T47D (cell line): Measurements from ENCODE around the gene KRT17.
"Not testable (repeated sequence)": the region's sequence is repeated elsewhere in the genome, so short reads cannot be mapped to it uniquely, and the experiment has no call there.

Experiments
- DNase-seq, 2 experiments: peaks; one replicate each; pipeline versions ENCODE4 v3.0.0 to v3.0.0-alpha.2; 2011 to 2012; ENCODE audit warnings: low read depth in 1 of 2, low spot score in 1 of 2
- JUND ChIP-seq: IDR thresholded peaks from 2 replicates; pipeline ENCODE4 v1.6.1; 2012; ENCODE audit warnings: low read depth
- in situ Hi-C: cut with HindIII; loops from 2 replicates; pipeline ENCODE4 v1.10.0; 2016; ENCODE audit warnings: low sequenced_read_pairs, low pct_unique_long_range_greater_than_20kb

Gene KRT17

GRCh38 chr17:41602524-41602923, 21.9 kb downstream of the KRT17 start:
- TF ChIP-seq JUND = no peak
- in situ Hi-C loops = no loop called here
- DNase-seq = no peak

GRCh38 chr17:41600318-41600717, 24.1 kb downstream of the KRT17 start:
- in situ Hi-C loops = no loop called here
- no peak for TF ChIP-seq JUND
- DNase-seq = no peak

DNA sequence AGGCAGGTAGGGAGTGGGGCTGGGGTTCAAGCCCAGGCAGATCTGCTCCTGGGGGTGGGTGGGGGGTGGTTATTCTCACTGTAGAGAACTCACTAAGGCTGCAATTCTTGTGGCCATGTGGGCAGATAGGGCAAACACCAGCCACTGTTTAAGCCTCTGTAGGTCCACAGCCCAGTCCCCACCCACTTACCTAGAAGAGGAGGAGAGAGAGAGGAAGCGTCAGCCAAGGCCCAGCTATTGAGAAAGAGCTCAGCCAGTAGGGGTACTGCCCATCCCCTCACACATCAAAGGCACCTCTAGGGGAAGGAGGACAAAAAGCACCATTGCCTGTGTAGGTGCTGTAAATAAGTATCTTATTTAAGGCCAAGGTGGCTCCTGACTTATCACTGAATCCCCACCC, 24.7 kb downstream of the KRT17 start:
- no peak for TF ChIP-seq JUND
- in situ Hi-C loops = no loop called here

GRCh38 chr17:41595585-41595984, 28.8 kb downstream of the KRT17 start:
- TF ChIP-seq JUND = no peak
- no peak for DNase-seq
- in situ Hi-C loops = no loop called here

More for the DNA sequence above, 24.7 kb downstream of the KRT17 start:
- no peak for DNase-seq

GRCh38 chr17:41594363-41594915, 29.9 kb downstream of the KRT17 start:
- in situ Hi-C loops = no loop called here
- no peak for TF ChIP-seq JUND
- DNase-seq = no peak

- in situ Hi-C loops = no loop called here
- TF ChIP-seq JUND = no peak
- no peak for DNase-seq
Observed at GRCh38 chr17:41593306-41593981, 30.9 kb downstream of the KRT17 start.

DNA sequence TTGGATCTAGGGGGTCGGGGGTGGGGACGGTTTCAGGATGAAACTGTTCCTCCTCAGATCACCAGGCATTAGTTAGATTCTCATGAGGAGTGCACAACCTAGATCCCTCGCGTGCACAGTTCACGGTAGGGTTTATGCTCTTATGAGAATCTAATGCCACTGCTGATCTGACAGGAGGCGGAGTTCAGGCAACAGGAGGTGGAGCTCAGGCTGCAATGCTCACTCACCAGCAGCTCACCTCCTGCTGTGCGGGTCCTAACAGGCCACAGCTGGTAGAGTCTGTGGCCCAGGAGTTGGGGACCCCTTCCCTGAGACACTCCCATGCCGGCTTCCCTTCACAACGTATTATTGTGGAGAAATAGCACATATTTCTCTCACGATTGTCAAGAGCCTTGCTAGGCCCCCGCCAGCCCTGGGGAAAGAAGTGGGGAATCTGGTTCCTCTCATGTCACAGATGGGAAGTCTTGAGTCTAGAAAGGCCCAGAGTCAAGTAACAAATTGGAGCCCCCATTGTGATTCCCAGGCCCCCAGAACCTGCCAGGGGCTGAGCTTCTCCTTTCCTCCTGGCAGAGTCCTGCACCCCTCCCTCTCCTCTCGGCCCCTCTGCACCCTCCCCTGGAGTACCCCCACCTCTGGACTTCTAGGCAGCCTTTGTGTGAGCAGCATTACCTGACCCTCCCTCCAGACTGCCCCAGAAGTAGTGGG, 31.6 kb downstream of the KRT17 start:
- TF ChIP-seq JUND = no peak
- no peak for DNase-seq
- in situ Hi-C loops = no loop called here

DNA sequence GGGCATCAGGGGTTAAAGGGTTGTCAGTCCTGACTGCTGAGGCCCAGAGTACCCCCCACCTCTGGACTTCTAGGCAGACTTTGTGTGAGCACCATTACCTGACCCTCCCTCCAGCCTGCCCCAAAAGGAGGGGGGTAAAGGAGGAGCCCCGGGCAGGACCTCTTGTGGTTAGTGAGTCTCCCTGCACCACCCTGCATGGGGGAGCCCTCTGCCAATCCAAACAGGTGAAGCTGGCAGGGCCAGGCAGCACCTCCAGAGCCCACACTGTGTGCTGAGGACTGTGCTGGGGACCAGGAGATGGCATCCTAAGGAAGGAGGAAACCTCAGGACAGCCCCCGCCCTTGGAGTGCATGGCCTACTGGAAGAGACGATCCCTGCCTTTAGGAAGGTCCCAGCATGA, 35.1 kb downstream of the KRT17 start:
- DNase-seq = no peak
- TF ChIP-seq JUND = no peak
- in situ Hi-C loops = no loop called here

DNA sequence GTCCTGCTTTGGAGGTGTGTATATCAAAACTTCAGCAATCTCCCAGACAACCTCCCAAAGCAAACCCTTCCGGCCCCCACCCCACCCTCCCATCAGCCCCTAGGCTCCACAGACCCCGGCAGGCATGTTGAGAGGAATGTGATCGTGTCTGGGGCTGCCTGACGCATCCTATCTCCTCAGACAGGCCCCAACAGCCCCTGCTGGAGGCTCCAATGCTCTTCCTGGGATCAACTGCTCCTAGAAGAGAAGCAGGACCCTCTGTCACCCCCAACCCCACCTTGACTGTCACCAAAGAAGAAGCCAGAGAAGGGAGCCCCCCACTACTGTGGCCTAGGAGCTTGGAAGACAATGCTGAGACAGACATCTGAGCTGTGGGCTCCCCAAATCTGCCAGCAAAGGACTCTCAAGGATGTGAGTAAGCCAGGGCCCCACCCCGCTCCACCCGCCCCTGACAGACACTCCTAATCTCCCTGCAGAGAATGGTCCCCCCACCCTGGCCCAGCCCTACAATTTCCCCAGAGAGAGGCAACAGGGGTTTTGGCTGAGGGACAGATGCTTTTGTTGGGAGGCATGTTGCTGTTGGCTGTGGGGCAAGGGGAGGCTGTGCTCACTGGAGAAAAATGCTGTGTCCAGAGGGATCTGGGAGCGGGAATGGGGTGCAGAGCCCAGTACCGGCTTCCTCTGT, 36.1 kb downstream of the KRT17 start:
- in situ Hi-C loops = no loop called here
- DNase-seq = no peak
- TF ChIP-seq JUND = no peak

- in situ Hi-C loops = no loop called here
- no peak for DNase-seq
- no peak for TF ChIP-seq JUND
Observed at GRCh38 chr17:41586863-41587495, 37.4 kb downstream of the KRT17 start, which contains the start of gene KRT14. KRT14 (minus strand) TSS chr17:41586895; CDS start chr17:41586834, 61 bp downstream.

DNA sequence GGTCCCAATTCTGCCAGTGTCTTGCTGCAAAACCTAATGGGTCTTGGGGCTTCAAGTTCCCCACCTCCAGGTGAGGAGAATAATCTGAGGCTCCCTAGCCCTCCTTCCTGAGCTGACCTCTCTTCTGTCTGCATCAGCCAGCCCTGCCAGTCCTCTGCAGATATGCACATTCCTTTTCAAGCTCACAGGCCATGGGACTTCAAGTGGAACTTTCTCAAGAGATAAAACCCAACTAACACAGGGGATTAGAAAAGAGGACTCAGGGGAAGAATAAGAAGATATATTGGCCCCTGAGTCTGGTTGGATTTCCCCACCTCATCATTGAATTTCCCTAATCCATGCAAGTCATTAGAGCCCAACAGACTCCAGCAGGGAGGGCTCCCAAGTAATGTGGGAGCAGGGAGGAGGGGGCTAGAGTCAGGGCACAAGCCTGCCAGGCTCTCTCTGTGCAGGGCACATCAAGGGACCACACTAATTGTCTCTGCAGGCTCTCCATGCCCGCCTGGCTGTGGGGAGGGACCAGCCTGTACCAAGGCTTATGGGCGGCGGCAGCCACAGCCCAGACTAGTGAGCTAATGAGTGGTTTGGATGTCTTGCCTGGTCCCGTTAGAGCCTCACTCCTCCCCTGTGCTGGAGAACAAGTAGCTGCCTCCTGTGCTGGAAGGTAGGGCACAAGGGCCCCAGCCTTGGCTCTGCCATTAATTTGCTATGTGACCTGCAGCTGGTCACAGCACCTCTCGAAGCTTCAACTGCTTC, 38.9 kb downstream of the KRT17 start:
- in situ Hi-C loops = no loop called here
- DNase-seq = no peak

GRCh38 chr17:41584331-41584927, 39.9 kb downstream of the KRT17 start:
- in situ Hi-C loops, DNase-seq: not testable (repeated sequence)

More for the DNA sequence above, 38.9 kb downstream of the KRT17 start:
- TF ChIP-seq JUND = no peak
